HG03378 (cell line): ENCODE data around the gene RCAN3.
"Not testable (repeated sequence)": the region's sequence is repeated elsewhere in the genome, so short reads cannot be mapped to it uniquely, and the experiment has no call there.

Experiments
- ATAC-seq: cut with Tn5 transposase; IDR thresholded peaks from one replicate; pipeline ENCODE4 v1.9.1; 2021; ENCODE audit warnings: mild to moderate bottlenecking, moderate library complexity; ENCODE audit not compliant: unreplicated experiment

The RCAN3 gene

DNA sequence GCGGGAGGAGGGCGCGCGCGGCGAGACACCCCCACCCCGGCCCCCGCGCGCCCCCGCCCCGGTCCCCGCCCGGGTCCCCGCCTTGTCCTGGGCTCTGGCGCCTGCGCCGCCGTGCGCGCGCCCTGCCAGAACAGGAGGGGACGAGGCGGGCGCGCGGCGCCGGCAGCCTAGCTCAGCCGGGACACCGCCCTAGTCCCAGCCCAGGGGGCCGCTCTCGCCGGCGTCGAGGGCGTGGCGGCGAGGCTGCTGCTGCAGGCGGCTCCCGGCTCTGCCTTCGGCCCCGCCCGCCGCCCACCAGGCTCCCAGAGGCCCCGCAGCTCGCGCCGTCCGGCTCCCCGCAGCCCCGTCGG is at the start of gene RCAN3:
Gene RCAN3, plus strand, starts transcription at position 128 of the 350 bp plus-strand sequence. CDS start 11,537 bp downstream, outside the sequence.
- no peak for ATAC-seq

DNA sequence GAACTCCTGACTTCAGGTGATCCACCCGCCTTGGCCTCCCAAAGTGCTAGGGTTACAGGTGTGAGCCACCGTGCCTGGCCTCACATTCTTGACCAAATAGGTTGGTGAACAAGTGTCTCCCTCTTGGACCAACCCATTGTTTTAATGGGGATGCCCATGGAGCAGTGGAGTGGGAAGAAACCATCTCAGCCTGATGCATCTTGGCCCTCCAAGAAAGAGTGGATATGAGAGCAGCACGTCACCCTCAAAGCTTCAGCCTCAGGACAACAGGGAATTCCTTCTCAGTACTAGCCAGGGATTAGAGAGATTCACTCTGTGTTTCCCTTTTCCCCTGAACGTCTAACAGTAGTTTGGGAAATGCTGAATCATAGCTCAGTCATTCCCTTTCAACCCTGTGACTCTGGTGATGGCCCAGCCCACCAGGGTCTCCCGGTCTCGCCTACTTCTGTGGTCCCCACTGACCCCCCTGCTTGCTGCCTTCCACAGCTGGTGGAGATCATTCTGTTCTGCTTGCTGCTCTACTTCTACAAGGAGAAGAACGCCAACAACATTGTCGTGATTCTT is 49.6 kb upstream of the RCAN3 start:
- no peak for ATAC-seq

GRCh38 chr1:24454673-24455072 is 48.0 kb upstream of the RCAN3 start:
- no peak for ATAC-seq

DNA sequence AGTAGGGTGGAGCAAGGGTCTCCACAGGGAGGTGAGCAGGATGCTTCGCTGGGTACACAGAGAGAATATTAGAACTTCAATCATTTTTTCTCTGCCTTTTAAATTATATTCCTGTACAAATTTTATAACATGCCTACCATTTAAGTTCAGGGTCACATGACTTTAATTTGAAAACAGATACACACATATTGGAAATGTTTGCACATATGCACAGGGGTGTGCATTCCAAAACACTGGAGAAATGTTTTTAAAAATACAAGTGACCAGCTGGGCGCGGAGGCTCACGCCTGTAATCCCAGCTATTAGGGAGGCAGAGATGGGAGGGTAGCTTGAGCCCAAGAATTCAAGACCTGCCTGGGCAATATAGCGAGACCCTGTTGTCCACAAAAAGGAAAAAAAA is 47.4 kb upstream of the RCAN3 start:
- ATAC-seq: no peak

- no peak for ATAC-seq
Observed at GRCh38 chr1:24457866-24458265, 44.8 kb upstream of the RCAN3 start.

DNA sequence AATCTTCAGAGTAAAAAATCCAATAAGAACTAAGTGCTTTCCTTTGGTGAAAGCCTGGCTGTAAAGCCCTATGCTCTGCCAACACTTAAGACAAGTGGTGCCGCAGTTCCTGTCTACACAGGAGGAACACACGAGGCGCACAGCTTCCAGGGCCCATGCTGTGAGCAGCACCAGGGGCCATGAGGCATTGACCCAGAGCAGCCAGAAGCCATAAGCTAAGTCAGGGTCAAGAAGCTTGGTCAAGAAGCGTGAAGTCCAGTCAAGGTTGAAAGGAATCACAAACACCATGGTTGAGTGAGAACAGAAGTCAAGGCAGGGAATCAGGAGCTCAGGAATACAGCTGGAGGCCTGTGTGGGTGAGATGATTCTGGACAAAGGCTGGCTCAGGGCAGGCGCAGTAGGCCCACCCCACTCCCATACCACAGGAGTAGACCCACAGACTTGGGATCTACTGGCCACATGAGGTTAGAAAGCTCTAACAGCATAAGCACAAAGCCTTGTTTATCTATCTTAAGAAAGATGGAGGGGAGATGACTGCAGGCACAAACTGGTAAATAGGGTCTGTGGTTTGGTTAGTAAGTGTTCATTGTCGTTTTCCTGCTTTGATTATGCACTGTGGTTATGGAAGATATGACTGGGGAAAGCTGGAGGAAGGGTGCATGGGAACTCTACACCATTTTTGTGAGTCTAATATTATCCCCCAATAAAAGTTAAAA is 42.9 kb upstream of the RCAN3 start:
- no peak for ATAC-seq

DNA sequence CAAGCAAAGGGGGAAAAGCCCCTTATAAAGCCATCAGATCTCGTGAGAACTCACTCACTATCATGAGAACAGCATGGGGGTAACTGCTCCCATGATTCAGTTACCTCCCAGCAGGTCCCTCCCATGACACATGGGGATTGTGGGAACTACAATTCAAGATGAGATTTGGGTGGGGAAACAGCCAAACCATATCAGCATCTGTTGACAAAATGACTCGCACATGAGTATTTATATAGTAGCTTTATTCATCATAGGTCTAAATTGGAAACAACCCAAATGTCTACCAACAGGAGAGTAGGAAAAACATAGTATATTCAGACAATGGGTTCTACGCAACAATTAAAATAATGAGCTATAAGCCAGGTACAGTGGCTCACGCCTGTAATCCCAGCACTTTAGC is 40.5 kb upstream of the RCAN3 start:
- ATAC-seq: not testable (repeated sequence)

DNA sequence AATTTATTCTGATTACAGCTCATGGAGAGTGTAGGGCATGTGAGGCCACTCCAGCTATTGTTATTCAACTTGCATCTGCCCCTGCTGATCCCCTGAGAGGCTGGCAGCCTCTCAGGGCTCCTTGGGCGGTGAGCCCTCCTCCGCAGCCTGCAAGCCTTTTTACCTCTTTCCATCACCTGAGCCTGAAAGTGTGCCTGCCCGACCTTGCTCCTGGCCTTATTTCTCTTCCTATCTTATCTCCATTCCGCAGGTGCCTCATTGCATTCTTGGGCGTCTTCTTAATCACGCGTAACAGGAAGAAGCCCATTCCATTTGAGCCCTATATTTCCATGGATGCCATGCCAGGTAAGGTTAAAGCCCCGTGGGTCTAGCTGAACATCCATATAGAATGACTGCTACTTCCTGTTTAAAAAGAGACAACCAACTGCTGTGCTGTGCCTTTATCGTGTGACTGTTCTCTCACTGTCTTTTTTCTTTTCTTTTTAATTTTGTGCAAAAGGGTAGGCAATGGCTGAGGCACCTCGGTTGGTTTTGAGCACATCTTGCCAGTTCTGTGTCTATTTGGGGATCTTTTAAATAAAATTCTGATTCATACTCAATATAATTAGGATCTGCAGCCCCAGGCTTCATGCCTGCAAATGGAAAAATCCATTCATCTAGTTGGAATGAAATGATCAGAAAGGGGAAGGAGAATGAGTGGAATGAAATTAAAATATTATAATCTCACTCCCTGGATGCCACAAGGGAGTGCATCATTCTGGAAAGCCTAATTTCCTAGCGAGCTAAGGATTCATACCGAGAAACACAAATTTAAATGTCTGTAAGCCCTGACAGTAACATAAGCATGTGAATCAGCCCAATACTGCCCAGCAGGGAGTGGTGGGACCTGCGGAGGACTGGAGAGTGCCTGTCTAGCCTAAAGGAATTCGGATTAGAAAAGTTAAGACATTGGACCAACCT is 38.6 kb upstream of the RCAN3 start:
- ATAC-seq: no peak

GRCh38 chr1:24465099-24465498 is 37.5 kb upstream of the RCAN3 start:
- no peak for ATAC-seq

DNA sequence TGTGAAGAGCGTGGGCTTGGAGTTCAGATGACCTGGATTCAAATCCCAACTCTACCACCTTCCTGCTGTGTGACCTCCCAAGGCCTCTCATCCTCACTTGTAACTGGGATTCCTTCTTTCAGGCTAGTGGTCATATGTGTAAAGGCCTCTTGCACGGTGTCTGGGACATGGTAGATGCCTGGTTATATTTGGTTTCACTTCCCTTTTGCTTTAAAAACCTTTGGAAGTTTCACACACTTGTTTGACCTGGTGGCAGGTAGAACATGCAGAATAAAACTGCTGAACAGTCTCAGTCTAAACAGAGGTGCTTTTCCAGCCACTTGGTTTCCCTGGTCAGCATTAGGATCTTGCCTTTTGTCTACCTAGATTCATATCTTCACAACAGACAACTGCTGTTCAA is 37.0 kb upstream of the RCAN3 start:
- ATAC-seq: no peak

DNA sequence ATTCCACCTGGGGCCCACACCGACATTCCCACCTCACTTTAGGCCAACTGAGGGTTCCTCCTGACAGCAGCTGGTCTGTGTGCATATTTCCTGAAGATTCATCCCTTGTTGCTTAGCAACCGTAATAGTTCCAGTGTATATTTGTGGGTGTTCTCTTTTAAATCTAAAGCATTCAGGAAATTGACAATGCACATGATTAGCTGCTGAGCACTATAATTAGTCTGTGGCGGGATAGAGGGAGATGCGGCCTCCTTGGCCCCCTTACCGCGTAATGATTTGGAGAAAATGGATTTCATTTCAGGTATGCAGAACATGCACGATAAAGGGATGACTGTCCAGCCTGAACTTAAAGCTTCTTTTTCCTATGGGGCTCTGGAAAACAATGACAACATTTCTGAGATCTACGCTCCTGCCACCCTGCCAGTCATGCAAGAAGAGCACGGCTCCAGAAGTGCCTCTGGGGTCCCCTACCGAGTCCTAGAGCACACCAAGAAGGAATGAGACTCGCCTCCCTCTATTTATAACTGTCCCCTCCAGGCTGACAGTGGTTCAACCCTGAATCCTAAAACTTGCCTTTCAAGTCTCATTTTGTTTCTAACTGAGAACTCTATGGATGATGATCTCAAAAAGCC is 33.8 kb upstream of the RCAN3 start:
- no peak for ATAC-seq

DNA sequence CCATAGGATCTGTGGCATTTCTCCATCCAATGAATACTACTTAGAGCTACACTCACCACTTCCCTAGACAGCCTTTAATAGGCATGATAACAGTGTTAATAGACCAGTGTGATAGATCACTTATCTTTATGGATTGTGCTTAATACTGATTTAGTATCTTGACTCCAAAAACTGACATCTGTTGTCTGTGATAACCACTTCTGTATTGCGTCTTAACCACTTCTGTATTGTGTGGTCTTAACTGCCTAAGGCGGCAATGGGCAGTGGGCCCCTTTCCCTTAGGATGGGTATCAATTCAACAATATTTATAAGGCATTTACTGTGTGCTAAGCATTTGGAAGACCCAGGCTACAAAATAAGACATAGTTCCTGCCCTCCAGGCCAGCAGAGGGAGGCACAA is 32.0 kb upstream of the RCAN3 start:
- no peak for ATAC-seq

GRCh38 chr1:24472527-24473251 is 29.9 kb upstream of the RCAN3 start:
- no peak for ATAC-seq

DNA sequence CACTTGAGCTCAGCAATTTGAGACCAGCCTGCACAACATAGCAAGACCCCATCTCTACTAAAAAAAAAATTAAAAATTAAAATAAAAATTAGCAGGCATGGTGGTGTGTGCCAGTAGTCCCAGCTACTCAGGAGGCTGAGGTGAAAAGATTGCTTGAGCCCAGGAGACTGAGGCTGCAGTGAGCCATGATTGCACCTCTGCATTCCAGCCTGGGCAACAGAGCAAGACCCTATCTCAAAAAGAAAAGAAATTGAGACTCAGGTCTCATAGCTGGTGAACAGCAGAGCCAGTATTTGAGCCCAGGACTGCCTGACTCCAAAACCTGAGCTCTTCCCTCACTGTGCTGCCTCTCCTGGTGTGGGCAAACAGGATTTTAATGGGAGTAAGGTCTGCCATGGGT is 28.4 kb upstream of the RCAN3 start:
- no peak for ATAC-seq

- ATAC-seq: no peak
Observed at GRCh38 chr1:24475700-24476099, 26.9 kb upstream of the RCAN3 start.

DNA sequence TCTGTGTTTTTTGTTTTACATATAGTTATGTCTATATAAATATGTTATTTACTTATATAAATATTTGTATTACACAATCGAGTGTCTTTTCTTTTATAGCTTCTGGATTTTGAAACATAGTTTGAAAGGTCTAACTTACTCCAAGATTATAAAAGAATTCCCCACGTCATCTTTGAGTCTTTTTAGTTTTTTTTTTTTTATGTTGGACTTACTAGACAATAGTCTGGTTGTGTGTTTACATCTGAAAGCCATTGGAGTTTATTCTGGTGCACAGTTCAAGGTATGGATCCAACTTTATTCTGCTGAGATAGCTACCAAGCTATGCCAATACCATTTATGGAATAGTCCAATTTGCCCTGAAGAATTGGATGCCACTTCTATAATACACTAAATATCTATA is 26.1 kb upstream of the RCAN3 start:
- ATAC-seq: no peak

GRCh38 chr1:24477309-24477708 is 25.3 kb upstream of the RCAN3 start:
- no peak for ATAC-seq

DNA sequence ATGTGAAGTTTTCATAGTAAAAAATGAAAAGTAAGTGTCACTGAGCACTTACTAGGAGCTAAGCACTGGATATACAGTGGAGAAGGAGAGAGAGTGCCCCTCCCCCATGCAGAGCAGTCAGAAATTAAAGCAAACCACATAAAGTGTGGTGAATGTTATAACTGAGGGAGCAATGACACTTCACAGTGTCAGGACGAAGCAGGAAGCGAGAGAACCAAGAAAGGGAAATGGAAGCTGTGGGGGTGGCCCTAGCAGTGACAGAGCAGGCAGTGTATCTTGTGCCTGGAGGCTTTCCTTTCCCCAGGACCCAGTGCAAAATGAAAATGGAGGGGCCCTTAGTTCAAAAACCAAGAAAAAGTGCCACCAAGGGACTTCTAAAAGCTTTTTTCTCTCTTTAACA is 21.5 kb upstream of the RCAN3 start:
- no peak for ATAC-seq

GRCh38 chr1:24481843-24482610 is 20.6 kb upstream of the RCAN3 start:
- no peak for ATAC-seq

DNA sequence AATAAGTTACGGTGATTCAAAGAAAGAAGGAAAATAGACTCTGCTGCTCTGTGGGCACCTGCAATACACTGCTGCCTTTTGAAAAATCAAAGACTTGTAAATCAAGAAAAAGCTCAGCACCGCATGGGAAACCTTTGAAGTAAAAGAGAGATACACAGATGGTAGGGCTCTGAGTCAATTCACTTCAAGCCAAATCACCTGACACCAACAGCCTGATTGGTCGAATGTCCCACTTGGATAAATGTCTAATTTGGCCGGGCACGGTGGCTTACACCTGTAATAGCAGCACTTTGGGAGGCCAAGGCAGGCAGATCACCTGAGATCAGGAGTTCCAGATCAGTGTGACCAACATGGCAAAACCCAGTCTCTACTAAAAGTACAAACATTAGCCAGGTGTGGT is 19.2 kb upstream of the RCAN3 start:
- no peak for ATAC-seq
